Stimulated activated CD4-positive, alpha-beta T cell treated with anti-CD3 and anti-CD28 coated beads, Interleukin-4, amount 100 ng/mL, for 48 hours (primary cell): ENCODE measurements around the gene RASSF7.
A peak's percentile ranks its signal among the peaks of the same experiment; 100 is the strongest.

Source experiments
- DNase-seq, 2 donors: peaks; one replicate each; pipeline ENCODE4 v3.0.0-alpha.2; 2020; ENCODE audit warnings: low read depth in 2 of 2

RASSF7 gene

GRCh38 chr11:551596-551995 is 9.2 kb upstream of the RASSF7 start:
- DNase-seq: no peak

DNA sequence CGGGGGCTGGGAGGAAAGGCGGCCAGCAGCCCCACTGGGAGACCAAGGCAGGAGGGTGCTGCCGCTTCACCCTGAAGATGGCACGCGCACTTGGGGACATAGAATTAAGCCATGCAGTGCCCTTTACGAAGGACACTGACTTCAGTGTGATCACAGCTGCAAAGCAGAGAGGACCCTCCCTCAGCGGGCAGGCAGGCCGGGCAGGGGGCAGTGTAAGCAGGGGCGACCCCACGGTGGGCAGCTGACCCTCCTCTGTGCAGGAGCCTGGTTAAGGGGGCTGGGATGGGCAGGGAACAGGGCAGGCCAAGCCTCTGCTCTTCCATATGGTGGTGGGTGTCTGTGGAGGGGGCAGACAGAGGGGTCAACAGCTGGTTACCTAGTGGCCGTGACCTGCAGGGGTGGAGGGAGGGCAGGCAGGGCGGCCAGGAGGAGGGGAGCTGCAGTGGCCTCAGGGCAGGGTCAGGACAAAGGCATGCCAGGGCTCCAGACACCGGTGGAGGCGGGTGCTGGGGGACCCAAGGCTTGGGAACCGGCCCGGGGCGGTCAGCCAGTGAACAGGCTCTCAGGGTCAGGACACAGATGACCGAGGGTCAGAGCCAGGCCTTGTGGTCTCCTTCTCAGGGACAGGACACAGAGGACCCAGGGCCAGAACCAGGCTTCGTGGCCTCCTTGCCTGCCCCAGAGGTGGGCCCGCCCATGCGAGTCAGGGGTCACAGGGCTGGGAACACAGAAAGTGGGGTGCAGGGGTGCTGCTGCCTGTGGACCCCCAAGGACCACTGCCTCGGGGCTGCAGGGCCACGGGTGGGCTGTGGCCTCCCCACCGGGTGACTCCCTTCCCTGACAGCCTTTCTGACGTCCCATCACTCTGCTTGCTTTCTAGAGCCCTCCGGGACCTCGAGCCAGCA is 7.4 kb upstream of the RASSF7 start:
- no peak for DNase-seq

DNA sequence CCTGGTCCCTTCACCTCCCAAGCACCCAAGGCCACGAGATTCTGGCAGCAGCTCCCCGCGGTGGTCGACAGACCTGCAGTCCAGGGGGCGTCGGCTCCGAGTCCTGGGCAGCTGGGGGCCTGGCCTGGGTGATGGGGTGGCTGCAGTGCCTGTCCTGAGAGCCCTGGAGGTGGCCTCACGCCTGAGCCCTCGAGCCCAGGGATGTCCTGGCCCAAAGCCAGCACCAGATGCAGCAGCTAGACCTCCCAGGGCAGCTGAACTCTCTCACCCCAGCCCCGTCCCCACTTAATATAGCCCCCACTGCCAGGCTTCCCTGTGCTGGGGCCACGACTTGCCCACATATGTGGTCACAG is 6.8 kb upstream of the RASSF7 start:
- DNase-seq: no peak

GRCh38 chr11:554428-555226 is 6.1 kb upstream of the RASSF7 start:
- peak; percentile 65 to 69 for DNase-seq

- no peak for DNase-seq
Observed at GRCh38 chr11:555227-555779, 5.5 kb upstream of the RASSF7 start.

DNA sequence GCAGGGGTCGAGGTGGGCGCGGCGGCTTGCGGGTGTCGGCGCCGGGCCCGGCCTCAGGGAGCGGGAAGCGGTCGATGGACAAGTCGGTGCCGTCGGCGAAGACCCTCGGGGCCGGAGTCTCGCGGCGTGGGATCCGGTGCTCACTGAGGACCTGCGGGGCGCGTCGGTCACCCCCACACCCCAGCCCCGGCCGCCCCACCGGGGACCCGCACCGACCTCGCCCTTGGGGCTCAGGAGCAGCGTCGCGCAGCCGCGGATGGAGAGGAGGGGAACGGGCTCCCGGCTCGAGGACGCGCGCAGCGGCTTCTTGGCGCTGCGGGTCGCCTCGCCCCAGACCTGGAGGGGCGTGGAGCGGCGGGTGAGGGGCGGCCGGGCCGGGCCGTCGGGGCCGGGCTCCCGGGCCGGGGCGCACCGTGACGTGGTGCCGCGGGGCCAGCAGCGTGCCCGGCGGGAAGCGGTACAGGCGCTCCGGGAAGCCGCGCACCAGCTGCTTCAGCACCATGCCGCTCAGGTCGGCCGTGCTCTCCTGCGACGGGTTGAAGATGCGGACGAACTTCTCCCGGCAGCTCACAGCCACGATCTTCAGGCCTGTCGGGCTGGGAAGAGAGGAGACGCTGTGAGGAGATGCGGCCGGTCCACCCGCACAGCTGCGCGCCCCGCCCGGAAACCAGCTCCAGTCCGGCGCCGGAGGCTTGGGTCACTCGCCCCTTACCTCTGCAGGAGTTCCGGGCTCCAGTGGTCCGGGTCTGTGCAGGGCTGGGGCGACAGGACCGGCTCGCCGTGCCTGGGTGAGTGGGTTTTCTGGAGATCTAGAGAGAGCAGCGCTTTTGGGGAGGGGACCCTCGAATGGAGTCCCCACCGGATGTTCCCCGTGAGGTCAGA is 4.7 kb upstream of the RASSF7 start:
- no peak for DNase-seq

GRCh38 chr11:556662-557256 is 4.0 kb upstream of the RASSF7 start:
- no peak for DNase-seq

- no peak for DNase-seq
Observed at GRCh38 chr11:557328-558132, 3.2 kb upstream of the RASSF7 start.

DNA sequence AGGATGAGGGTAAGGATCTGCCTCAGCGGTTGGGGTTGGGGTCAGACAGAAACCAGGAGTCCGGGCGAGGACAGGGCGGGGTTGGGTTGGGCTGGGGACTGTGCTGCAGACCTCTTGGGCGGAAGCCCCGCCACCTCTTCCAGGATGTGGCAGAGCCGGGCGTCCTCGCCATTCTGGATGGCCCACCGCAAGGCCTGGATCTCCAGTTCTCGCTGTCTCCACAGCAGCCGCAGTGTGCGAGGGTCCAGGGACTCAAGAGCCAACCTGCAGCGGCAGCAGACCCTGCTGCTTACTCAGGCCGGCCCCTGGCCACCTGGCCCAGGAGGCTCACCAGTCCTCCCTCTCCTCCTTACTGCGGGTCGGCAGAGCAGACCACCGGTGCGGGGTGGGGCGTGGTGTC is 2.3 kb upstream of the RASSF7 start:
- DNase-seq: no peak

DNA sequence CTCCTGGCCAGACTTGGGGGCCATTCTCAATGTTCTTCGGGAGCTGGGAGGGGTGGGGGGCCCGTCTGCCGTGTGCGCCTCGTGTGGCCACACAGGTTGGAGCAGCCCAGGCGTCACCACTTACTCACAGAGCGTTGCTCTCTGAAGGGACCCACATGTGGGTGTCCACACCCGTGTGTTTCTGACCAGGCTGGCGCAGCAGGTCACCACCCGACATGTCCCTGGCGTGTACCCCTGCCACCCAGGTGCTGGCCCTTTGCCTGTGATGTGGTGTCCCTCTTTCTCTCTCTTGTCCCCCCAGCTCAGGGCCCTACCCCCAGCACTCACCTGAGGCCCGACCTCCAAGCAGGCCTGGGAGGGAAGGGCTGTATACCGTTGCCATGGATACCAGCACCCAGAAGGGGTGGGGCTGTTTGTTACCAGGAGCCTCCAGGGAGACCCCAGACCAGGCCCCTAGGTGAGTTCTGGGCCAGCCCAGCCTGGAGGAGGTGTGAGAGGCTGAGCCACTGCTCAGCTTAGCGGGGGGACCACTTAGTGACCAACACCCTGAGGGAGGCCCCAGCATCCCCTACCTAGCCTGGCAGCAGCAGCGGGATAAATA is 1.6 kb upstream of the RASSF7 start:
- no peak for DNase-seq

GRCh38 chr11:559712-560304 is 962 bp upstream of the RASSF7 start:
- DNase-seq: no peak

- no peak for DNase-seq
Observed at GRCh38 chr11:561148-562003, 606 bp downstream of the RASSF7 start.

DNA sequence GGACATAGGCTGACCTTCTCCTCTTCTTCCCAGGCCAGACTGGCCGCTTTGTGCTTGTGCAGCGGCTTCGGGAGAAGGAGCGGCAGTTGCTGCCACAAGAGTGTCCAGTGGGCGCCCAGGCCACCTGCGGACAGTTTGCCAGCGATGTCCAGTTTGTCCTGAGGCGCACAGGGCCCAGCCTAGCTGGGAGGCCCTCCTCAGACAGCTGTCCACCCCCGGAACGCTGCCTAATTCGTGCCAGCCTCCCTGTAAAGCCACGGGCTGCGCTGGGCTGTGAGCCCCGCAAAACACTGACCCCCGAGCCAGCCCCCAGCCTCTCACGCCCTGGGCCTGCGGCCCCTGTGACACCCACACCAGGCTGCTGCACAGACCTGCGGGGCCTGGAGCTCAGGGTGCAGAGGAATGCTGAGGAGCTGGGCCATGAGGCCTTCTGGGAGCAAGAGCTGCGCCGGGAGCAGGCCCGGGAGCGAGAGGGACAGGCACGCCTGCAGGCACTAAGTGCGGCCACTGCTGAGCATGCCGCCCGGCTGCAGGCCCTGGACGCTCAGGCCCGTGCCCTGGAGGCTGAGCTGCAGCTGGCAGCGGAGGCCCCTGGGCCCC is 1.4 kb downstream of the RASSF7 start:
- DNase-seq: no peak

DNA sequence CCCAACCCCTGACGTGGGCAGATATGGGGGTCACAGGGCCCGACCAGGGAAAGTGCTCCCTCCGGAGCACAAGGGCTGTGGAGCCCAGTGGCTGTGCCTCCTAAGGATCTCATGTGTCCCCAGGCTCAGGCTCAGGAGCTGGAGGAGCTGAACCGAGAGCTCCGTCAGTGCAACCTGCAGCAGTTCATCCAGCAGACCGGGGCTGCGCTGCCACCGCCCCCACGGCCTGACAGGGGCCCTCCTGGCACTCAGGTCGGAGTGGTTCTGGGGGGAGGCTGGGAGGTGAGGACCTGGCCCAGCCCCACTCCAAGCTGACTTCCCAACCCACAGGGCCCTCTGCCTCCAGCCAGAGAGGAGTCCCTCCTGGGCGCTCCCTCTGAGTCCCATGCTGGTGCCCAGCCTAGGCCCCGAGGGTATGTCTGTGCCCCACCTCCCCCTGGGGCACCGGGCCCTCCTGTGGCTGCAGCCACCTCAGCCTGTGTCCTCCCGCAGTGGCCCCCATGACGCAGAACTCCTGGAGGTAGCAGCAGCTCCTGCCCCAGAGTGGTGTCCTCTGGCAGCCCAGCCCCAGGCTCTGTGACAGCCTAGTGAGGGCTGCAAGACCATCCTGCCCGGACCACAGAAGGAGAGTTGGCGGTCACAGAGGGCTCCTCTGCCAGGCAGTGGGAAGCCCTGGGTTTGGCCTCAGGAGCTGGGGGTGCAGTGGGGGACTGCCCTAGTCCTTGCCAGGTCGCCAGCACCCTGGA is 2.5 kb downstream of the RASSF7 start:
- DNase-seq: no peak

DNA sequence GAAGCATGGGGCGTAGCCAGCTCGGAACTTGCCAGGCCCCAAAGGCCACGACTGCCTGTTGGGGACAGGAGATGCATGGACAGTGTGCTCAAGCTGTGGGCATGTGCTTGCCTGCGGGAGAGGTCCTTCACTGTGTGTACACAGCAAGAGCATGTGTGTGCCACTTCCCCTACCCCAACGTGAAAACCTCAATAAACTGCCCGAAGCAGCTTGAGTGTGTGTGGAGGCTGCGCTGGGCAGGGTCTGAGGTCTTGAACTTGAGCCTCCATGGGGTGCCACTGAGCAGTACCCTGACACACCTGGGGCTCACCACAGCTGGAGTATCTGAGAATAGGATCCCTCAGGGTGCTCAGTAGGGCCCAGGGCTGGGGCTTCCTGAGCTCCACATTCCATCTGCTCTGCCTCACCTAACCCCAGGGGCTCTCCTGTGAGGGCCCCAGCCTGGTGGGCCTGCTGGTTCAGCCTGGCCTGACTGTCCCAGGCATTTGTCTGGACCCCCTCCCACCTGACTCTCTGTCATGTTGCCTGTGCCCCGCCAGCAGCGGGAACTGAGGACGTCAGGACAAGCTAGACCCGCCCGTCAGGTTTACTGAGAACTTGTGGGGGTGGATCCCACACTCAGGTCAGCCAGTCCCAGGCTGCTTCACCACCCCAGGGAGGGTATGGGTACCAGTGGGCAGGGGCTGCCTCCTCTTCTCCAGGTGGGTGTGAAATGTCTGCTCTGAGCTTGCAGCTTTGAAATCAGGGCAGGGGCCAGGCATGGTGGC is 3.2 kb downstream of the RASSF7 start:
- DNase-seq: no peak

DNA sequence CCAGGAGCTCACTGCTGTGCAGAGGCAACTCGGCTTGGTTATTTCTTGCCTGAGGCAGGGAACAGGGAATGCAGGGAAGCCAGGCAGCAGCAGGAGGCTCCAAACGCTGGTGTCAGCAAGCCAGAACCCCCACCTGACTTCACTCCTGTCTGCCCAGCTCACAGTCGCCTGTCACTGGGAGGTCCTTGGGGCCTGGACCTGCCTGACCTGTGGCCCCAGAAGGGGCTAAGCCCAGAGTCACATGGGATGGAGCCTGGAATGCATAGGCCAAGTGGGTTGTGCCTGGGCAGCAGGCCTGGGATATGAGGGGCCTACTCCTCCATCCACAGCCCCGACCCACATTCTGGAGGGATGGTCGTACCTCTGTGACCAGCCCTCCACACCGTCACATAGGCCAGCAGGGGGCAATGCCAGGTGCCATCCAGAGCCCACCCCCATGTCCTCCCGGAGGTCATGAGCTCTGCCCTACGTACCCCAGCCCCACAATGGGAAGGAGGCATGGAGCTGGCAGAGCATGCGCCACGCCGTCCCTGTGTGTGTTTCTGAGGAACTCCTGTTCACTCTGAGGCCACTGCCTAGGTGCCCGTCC is 5.2 kb downstream of the RASSF7 start:
- no peak for DNase-seq
